Naive thymus-derived CD8-positive, alpha-beta T cell (primary cell): ENCODE results near the gene LRRC8E. TPM values are rescaled to one million over a fixed set of nuclear protein-coding genes. Genes with fewer than 3 reads are reported as not detected.

ENCODE experiments used
- ATAC-seq, 2 donors: fragments of 150-1000 bp; cut with Tn5 transposase in 1 of 2; sonication (Bioruptor Pico), chemical (Tn5 transposase) in 1 of 2; 1 replicate in 1 of 2; 2 replicates in 1 of 2; pipeline ENCODE4 v1.10.0; 2021; ENCODE audit warnings: mild to moderate bottlenecking in 2 of 2, moderate library complexity in 2 of 2
- POLR2A ChIA-PET: fragments of 350-600 bp; sonication (Branson Sonifier 250); formaldehyde crosslinking; loops from one replicate; lab custom pipeline; 2021; ENCODE audit warnings: antibody characterized with exemption; lab: Charles Lee
- DNase-seq, 10 donors: peaks; one replicate each; pipeline versions ENCODE4 v3.0.0 to v3.0.0-alpha.2; 2020 to 2022
- H3K27ac Mint-ChIP-seq, 10 donors: one replicate each; pipeline ENCODE4 v1.8.0; 2020 to 2022; ENCODE audit warnings: mild to moderate bottlenecking in 10 of 10, mixed read lengths in 10 of 10, moderate library complexity in 4 of 10, inconsistent platforms in 1 of 10
- H3K27me3 Mint-ChIP-seq, 5 donors: one replicate each; pipeline ENCODE4 v1.8.0; 2021 to 2022; ENCODE audit warnings: mixed read lengths in 5 of 5
- H3K36me3 Mint-ChIP-seq, 3 donors: one replicate each; pipeline ENCODE4 v1.8.0; 2020 to 2022; ENCODE audit warnings: mixed read lengths in 3 of 3, mild to moderate bottlenecking in 2 of 3, inconsistent platforms in 1 of 3
- H3K4me1 Mint-ChIP-seq, 4 donors: one replicate each; pipeline ENCODE4 v1.8.0; 2021 to 2022; ENCODE audit warnings: mixed read lengths in 4 of 4
- H3K4me3 Mint-ChIP-seq, 10 donors: one replicate each; pipeline ENCODE4 v1.8.0; 2020 to 2022; ENCODE audit warnings: mild to moderate bottlenecking in 10 of 10, mixed read lengths in 10 of 10, moderate library complexity in 6 of 10, inconsistent platforms in 1 of 10
- H3K9me3 Mint-ChIP-seq, 9 donors: one replicate each; pipeline ENCODE4 v1.8.0; 2020 to 2022; ENCODE audit warnings: mixed read lengths in 9 of 9, mild to moderate bottlenecking in 3 of 9, inconsistent platforms in 1 of 9, moderate library complexity in 1 of 9
- polyA plus RNA-seq, 3 donors: library from polyadenylated mRNA; unstranded; fragments of 300-500 nt; fragmentation: Illumina TruSeq; gene quantifications; one replicate each; pipeline ENCODE4 v1.2.3, GENCODE V29; 2021
- total RNA-seq, 8 experiments: library from RNA in 2 of 8; stranded (reverse) in 2 of 8; gene quantifications; one replicate each; pipeline ENCODE4 v1.2.3 and lab custom pipeline; 2021 to 2026

Gene LRRC8E
- total and polyA plus RNA-seq, 5 experiments from 2014 or later = not detected

GRCh38 chr19:7933828-7934725 is 45.8 kb downstream of the LRRC8E start:
- DNase-seq (peak in 1 of 10 donors; percentile 54), ATAC-seq (no peak)
- Mint-ChIP-seq H3K36me3 (peaks cover 0 to 58% (median 12%) of the 10 kb centered on the region in 3 donors), H3K27me3 (no peaks in the 10 kb centered on the region), H3K27ac (no peak overlapping the region), H3K4me1 (peaks cover 4 to 16% (median 8%) of the 10 kb centered on the region in 4 donors), H3K9me3 (no peaks in the 10 kb centered on the region), H3K4me3 (no peak overlapping the region)
- POLR2A ChIA-PET = no interaction called here

- POLR2A ChIA-PET = no interaction called here
- no peak overlapping the region for H3K27ac Mint-ChIP-seq
- peaks cover 0 to 65% (median 12%) of the 10 kb centered on the region in 3 donors for H3K36me3 Mint-ChIP-seq
- DNase-seq (peak in 1 of 10 donors; percentile 59), ATAC-seq (no peak)
- no peak overlapping the region for H3K4me3 Mint-ChIP-seq
- no peaks in the 10 kb centered on the region for H3K27me3 Mint-ChIP-seq
- no peaks in the 10 kb centered on the region for H3K9me3 Mint-ChIP-seq
- peaks cover 2 to 11% (median 4%) of the 10 kb centered on the region in 4 donors for H3K4me1 Mint-ChIP-seq
These were observed 46.5 kb downstream of the LRRC8E start for GRCh38 chr19:7934766-7935165.

- no peaks in the 10 kb centered on the region for H3K9me3 Mint-ChIP-seq
- peak overlapping the region in 1 of 10 donors; percentile 8 for H3K27ac Mint-ChIP-seq
- H3K27me3 Mint-ChIP-seq = no peaks in the 10 kb centered on the region
- ATAC-seq (no peak), DNase-seq (no peak)
- POLR2A ChIA-PET = no interaction called here
- peaks cover 0 to 49% (median 10%) of the 10 kb centered on the region in 3 donors for H3K36me3 Mint-ChIP-seq
- H3K4me1 Mint-ChIP-seq = peaks cover 18 to 43% (median 33%) of the 10 kb centered on the region in 4 donors
- peak overlapping the region in 5 of 10 donors; percentile 10 to 73 (median 32) for H3K4me3 Mint-ChIP-seq
These were observed 52.5 kb downstream of the LRRC8E start for GRCh38 chr19:7940841-7941240.

GRCh38 chr19:7941895-7942596 is 53.7 kb downstream of the LRRC8E start:
- Mint-ChIP-seq H3K27ac (peak overlapping the region in 6 of 10 donors; percentile 14 to 97 (median 60)), H3K36me3 (peaks cover 0 to 37% (median 10%) of the 10 kb centered on the region in 3 donors), H3K4me1 (peaks cover 18 to 43% (median 33%) of the 10 kb centered on the region in 4 donors), H3K4me3 (peak overlapping the region; percentile 60 to 98 (median 94)), H3K9me3 (no peaks in the 10 kb centered on the region), H3K27me3 (no peaks in the 10 kb centered on the region)
- DNase-seq (no peak), ATAC-seq (no peak)
- POLR2A ChIA-PET = interaction anchor here (2.4 to 4.8 kb wide), 3 partner anchors 22 to 73 kb away, joined by 7 to 66 read pairs (median 12); partner anchors contain the start of genes ELAVL1 and SNAPC2

- Mint-ChIP-seq H3K4me1 (peaks cover 18 to 43% (median 33%) of the 10 kb centered on the region in 4 donors), H3K4me3 (peak overlapping the region; percentile 88 to 98 (median 95)), H3K36me3 (peaks cover 0 to 30% (median 10%) of the 10 kb centered on the region in 3 donors), H3K27me3 (no peaks in the 10 kb centered on the region), H3K9me3 (no peaks in the 10 kb centered on the region), H3K27ac (peak overlapping the region; percentile 90 to 98 (median 96))
- DNase-seq (peak in 1 of 10 donors; percentile 28), ATAC-seq (peak; percentile 9 to 16)
- POLR2A ChIA-PET = interaction anchor here (0.5 to 4.8 kb wide), 13 partner anchors 13 to 594 kb away, joined by 3 to 66 read pairs (median 6); partner anchors contain the start of genes ARHGEF18, CTXN1, ELAVL1 and MAP2K7
These were observed 54.7 kb downstream of the LRRC8E start for GRCh38 chr19:7942981-7943443.

- Mint-ChIP-seq H3K4me3 (peak within 1 kb of the TSS; percentile 88 to 98 (median 95)), H3K27me3 (no peaks in the 10 kb centered on the region), H3K27ac (peak within 1 kb of the TSS; percentile 90 to 98 (median 96)), H3K36me3 (peaks cover 0 to 27% (median 10%) of the 10 kb centered on the region in 3 donors), H3K4me1 (peaks cover 18 to 43% (median 32%) of the 10 kb centered on the region in 4 donors), H3K9me3 (no peaks in the 10 kb centered on the region)
- DNase-seq = peak; percentile 93 to 99 (median 98)
- ATAC-seq = peak; percentile 96
- POLR2A ChIA-PET = interaction anchor here (0.5 to 4.8 kb wide), 18 partner anchors 13 to 595 kb away, joined by 3 to 66 read pairs (median 4); partner anchors contain the start of genes ARHGEF18, CTXN1, ELAVL1 and MAP2K7
These were observed 55.3 kb downstream of the LRRC8E start, which contains the start of gene TIMM44 for GRCh38 chr19:7943444-7944176. Gene TIMM44 (minus strand): TSS chr19:7943666. CDS start chr19:7943651, 15 bp downstream.

- Mint-ChIP-seq H3K27me3 (no peaks in the 10 kb centered on the region), H3K4me1 (peaks cover 16 to 41% (median 28%) of the 10 kb centered on the region in 4 donors), H3K27ac (peak overlapping the region; percentile 90 to 98 (median 96)), H3K9me3 (no peaks in the 10 kb centered on the region), H3K36me3 (peaks cover 0 to 20% (median 7%) of the 10 kb centered on the region in 3 donors), H3K4me3 (peak overlapping the region; percentile 88 to 98 (median 95))
- DNase-seq (peak; percentile 74 to 92 (median 82)), ATAC-seq (peak; percentile 46 to 52)
- POLR2A ChIA-PET = interaction anchor here (0.6 to 4.8 kb wide), 17 partner anchors 14 to 533 kb away, joined by 3 to 66 read pairs (median 4); partner anchors contain the start of genes CTXN1, ELAVL1, MAP2K7 and PET100
These were observed 56.0 kb downstream of the LRRC8E start for GRCh38 chr19:7944177-7944761.

GRCh38 chr19:7947939-7948338 is 59.6 kb downstream of the LRRC8E start:
- peaks cover 8 to 14% (median 12%) of the 10 kb centered on the region in 4 donors for H3K4me1 Mint-ChIP-seq
- no peak overlapping the region for H3K4me3 Mint-ChIP-seq
- DNase-seq = no peak
- peaks cover 0 to under 1% (median 0%) of the 10 kb centered on the region in 3 donors for H3K36me3 Mint-ChIP-seq
- POLR2A ChIA-PET = no interaction called here
- H3K27ac Mint-ChIP-seq = no peak overlapping the region
- H3K9me3 Mint-ChIP-seq = no peaks in the 10 kb centered on the region
- ATAC-seq = no peak
- H3K27me3 Mint-ChIP-seq = no peaks in the 10 kb centered on the region

Other genes with a start within 250 kb of the LRRC8E start
- not detected for gene RETN, start 219.5 kb upstream of the LRRC8E start, total RNA-seq
- gene RETN, start 219.5 kb upstream of the LRRC8E start, polyA plus RNA-seq = 10 to 100 TPM in 1 of 3 donors, 1 to 10 TPM in 2; 6.5 to 12.8 (median 8.7) TPM
- gene MCEMP1, start 211.4 kb upstream of the LRRC8E start, total RNA-seq = not detected
- gene MCEMP1, start 211.4 kb upstream of the LRRC8E start, polyA plus RNA-seq = under 1 TPM in 1 of 3 donors, not detected in 2; 0.12 TPM
- gene TRAPPC5, start 207.7 kb upstream of the LRRC8E start, total RNA-seq = 10 to 100 TPM; 66.5 to 71.8 TPM
- 100 to 1,000 TPM; 154 to 208 (median 170) TPM for gene TRAPPC5, start 207.7 kb upstream of the LRRC8E start, polyA plus RNA-seq
- 1 to 10 TPM; 1.7 to 2.3 TPM for gene FCER2, start 186.4 kb upstream of the LRRC8E start, total RNA-seq
- gene FCER2, start 186.4 kb upstream of the LRRC8E start, polyA plus RNA-seq = under 1 TPM in 2 of 3 donors, not detected in 1; 0.23 to 0.38 TPM
- not detected for gene CLEC4G, start 156.4 kb upstream of the LRRC8E start, total RNA-seq
- gene CLEC4G, start 156.4 kb upstream of the LRRC8E start, polyA plus RNA-seq = not detected
- gene CD209, start 141.0 kb upstream of the LRRC8E start, total RNA-seq = under 1 TPM; 0.11 to 0.26 TPM
- not detected for gene CD209, start 141.0 kb upstream of the LRRC8E start, polyA plus RNA-seq
- not detected for gene CLEC4M, start 125.3 kb upstream of the LRRC8E start, total RNA-seq
- gene CLEC4M, start 125.3 kb upstream of the LRRC8E start, polyA plus RNA-seq = not detected
- 10 to 100 TPM; 10.5 to 11.5 TPM for gene EVI5L, start 58.3 kb upstream of the LRRC8E start, total RNA-seq
- gene EVI5L, start 58.3 kb upstream of the LRRC8E start, polyA plus RNA-seq = 1 to 10 TPM; 1.1 to 2.7 (median 1.7) TPM
- under 1 TPM; 0.11 to 0.21 TPM for gene PRR36, start 14.1 kb upstream of the LRRC8E start, total RNA-seq
- under 1 TPM; 0.03 to 0.18 (median 0.13) TPM for gene PRR36, start 14.1 kb upstream of the LRRC8E start, polyA plus RNA-seq
- gene MAP2K7, start 15.4 kb downstream of the LRRC8E start, total RNA-seq = 10 to 100 TPM; 85.7 to 86.9 TPM
- 1 to 10 TPM; 1.8 to 5.1 (median 2.3) TPM for gene MAP2K7, start 15.4 kb downstream of the LRRC8E start, polyA plus RNA-seq
- under 1 TPM; 0.41 to 0.57 TPM for gene TGFBR3L, start 26.3 kb downstream of the LRRC8E start, total RNA-seq
- gene TGFBR3L, start 26.3 kb downstream of the LRRC8E start, polyA plus RNA-seq = under 1 TPM in 1 of 3 donors, not detected in 2; 0.60 TPM
- 10 to 100 TPM; 14.3 to 14.8 TPM for gene SNAPC2, start 31.8 kb downstream of the LRRC8E start, total RNA-seq
- 10 to 100 TPM; 11.4 to 19.9 (median 12.8) TPM for gene SNAPC2, start 31.8 kb downstream of the LRRC8E start, polyA plus RNA-seq
- gene CTXN1, start 37.6 kb downstream of the LRRC8E start, total RNA-seq = not detected
- not detected for gene CTXN1, start 37.6 kb downstream of the LRRC8E start, polyA plus RNA-seq
- gene TIMM44, start 55.2 kb downstream of the LRRC8E start, total RNA-seq = 10 to 100 TPM; 83.1 to 86.9 TPM
- gene TIMM44, start 55.2 kb downstream of the LRRC8E start, polyA plus RNA-seq = 10 to 100 TPM in 2 of 3 donors, 1 to 10 TPM in 1; 9.9 to 19.7 (median 15.3) TPM
- gene ELAVL1, start 117.1 kb downstream of the LRRC8E start, total RNA-seq = 10 to 100 TPM; 55.1 to 55.8 TPM
- 10 to 100 TPM; 41.5 to 55.5 (median 45.5) TPM for gene ELAVL1, start 117.1 kb downstream of the LRRC8E start, polyA plus RNA-seq
- gene CCL25, start 164.2 kb downstream of the LRRC8E start, total RNA-seq = not detected
- gene CCL25, start 164.2 kb downstream of the LRRC8E start, polyA plus RNA-seq = under 1 TPM in 2 of 3 donors, not detected in 1; 0.22 to 0.36 TPM